ENCODE results near the gene PROSER1. TPM values are rescaled to one million over a fixed set of nuclear protein-coding genes. Genes with fewer than 3 reads are reported as not detected.

PROSER1 gene
- total RNA-seq, 2 experiments from 2014 or later, result 47.3 to 51.2 TPM

- Mint-ChIP-seq H3K36me3 (ENCODE audit: low read depth) (no peaks in the 10 kb centered on the region), H3K4me3 (no peak overlapping the region), H3K27ac (no peak overlapping the region), H3K4me1 (no peaks in the 10 kb centered on the region), H3K9me3 (no peaks in the 10 kb centered on the region), H3K27me3 (peaks cover 3% of the 10 kb centered on the region)
- DNase-seq, result no peak
- ChIA-PET POLR2A (no interaction called here), CTCF (interaction anchor here (0.6 kb wide), 1 partner anchor 735 kb away, joined by 4 read pairs; no protein-coding TSS in a partner anchor)
Measured at GRCh38 chr13:38970380-38971051, 67.4 kb downstream of the PROSER1 start.

DNA sequence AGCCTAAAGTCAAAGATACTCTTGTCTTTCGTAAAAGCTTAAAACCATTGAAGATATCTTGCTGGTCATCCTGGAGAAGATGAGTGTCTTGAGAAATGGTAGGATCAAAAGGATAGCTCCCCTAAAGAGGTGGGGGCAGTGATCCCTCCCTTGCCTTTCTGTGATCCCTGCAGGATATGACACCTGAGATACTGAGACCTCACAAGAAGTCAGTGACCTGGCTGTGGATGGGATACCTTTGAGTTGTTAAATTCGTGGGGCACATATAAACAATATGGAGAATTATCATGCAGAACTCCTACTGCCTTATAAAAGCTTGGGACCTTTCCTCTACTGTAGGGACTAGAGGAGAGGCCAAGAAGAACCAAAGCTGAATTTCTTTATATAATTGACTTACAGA lies 68.7 kb downstream of the PROSER1 start:
- no peaks in the 10 kb centered on the region for H3K9me3 Mint-ChIP-seq
- CTCF ChIA-PET, result no interaction called here
- H3K4me3 Mint-ChIP-seq, result no peak overlapping the region
- H3K4me1 Mint-ChIP-seq, result no peaks in the 10 kb centered on the region
- peaks cover 3% of the 10 kb centered on the region for H3K27me3 Mint-ChIP-seq
- H3K36me3 Mint-ChIP-seq (ENCODE audit: low read depth), result no peaks in the 10 kb centered on the region
- no peak overlapping the region for H3K27ac Mint-ChIP-seq
- POLR2A ChIA-PET, result no interaction called here
- no peak for DNase-seq

DNA sequence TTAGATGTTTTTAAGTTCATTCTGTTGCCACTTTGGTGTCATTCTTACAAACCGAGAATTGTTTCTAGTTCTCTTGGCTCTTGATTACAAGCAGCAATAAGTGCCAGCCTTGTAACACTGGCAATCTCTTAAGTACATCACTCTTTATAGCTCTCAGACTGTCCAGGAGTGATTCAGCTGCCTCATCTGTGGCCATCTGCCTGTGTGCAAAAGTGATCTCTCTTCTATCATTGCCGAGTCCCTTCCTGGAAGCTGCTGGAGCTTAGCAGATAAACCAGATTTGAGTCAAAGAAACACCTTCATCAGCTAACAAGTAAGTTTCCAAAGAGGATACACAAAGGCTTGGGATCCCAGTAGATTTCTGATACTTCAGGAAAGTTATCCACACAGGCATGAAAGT lies 70.4 kb downstream of the PROSER1 start:
- Mint-ChIP-seq H3K27ac (no peak overlapping the region), H3K36me3 (ENCODE audit: low read depth) (no peaks in the 10 kb centered on the region), H3K4me1 (no peaks in the 10 kb centered on the region), H3K27me3 (peaks cover 3% of the 10 kb centered on the region), H3K4me3 (no peak overlapping the region), H3K9me3 (no peaks in the 10 kb centered on the region)
- ChIA-PET POLR2A (no interaction called here), CTCF (no interaction called here)
- no peak for DNase-seq

DNA sequence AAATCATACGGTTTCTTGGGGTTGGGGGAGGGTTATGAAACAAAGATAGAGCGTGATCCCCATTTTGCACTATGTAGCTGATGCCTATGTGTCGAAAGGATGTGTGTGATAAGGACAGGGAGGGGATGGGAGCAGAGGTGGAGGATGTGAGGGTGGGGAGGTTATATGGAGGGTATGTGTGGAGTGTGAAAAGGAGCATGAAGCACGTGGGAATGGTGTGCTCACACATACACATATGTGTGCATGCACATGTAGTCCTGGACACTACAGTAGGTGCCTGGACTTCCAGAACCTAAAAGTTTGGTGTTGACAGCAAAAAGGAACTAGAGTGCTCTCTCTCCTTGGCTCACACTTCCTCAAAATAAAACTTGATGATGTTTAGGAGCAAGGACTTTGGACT lies 72.6 kb downstream of the PROSER1 start:
- Mint-ChIP-seq H3K27ac (no peak overlapping the region), H3K4me3 (no peak overlapping the region), H3K27me3 (peaks cover 3% of the 10 kb centered on the region), H3K4me1 (no peaks in the 10 kb centered on the region), H3K36me3 (ENCODE audit: low read depth) (no peaks in the 10 kb centered on the region), H3K9me3 (no peaks in the 10 kb centered on the region)
- ChIA-PET CTCF (no interaction called here), POLR2A (no interaction called here)
- DNase-seq, result no peak

DNA sequence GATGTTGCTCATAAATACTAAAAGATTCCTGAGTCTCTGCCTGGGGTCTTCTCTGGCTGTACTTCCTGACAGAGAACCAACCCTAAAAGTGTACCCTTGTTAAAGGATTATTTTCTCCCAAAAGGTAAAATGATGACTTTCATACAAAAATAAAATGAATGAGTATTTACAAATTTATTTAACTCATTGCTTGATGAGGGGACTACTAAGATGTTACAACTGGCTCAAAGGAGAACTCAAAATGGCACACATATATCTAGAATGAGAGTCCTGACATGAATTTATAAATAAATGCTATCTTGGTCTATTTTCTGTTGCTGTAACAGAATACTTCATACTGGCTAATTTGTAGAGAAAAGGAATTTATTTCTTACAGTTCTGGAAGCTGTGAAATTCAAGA lies 77.7 kb downstream of the PROSER1 start:
- Mint-ChIP-seq H3K27ac (no peak overlapping the region), H3K9me3 (peaks cover 2% of the 10 kb centered on the region), H3K4me1 (no peaks in the 10 kb centered on the region), H3K27me3 (no peaks in the 10 kb centered on the region), H3K4me3 (no peak overlapping the region), H3K36me3 (ENCODE audit: low read depth) (no peaks in the 10 kb centered on the region)
- ChIA-PET POLR2A (no interaction called here), CTCF (no interaction called here)
- DNase-seq, result no peak

Other genes with a start within 250 kb of the PROSER1 start
- not detected for gene STOML3, start 47.3 kb downstream of the PROSER1 start, total RNA-seq
- 10 to 100 TPM; 18.4 to 20.4 TPM for gene NHLRC3, start 367 bp upstream of the PROSER1 start, total RNA-seq